HG03460 (cell line): Measurements from ENCODE around the gene GATD1.

Experiments used
- ATAC-seq: cut with Tn5 transposase; IDR thresholded peaks from one replicate; pipeline ENCODE4 v1.9.1; 2021; ENCODE audit not compliant: unreplicated experiment

Gene GATD1

DNA sequence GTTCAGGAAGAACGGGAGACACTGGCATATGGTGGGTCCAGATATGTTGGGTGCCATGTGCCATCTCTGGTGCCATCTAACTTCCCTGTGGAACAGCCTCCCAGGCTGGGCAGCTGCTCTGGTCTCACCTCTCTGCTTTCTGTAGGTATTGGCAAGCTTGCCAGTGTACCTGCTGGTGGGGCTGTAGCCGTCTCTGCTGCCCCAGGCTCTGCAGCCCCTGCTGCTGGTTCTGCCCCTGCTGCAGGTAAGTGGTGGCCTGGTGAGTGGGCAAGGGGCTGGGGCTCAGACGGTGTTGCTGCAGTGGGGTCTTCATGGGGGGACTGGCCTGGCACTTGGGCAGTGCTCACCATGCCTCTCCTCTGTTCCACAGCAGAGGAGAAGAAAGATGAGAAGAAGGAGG is 35.1 kb upstream of the GATD1 start:
- ATAC-seq, result no peak

DNA sequence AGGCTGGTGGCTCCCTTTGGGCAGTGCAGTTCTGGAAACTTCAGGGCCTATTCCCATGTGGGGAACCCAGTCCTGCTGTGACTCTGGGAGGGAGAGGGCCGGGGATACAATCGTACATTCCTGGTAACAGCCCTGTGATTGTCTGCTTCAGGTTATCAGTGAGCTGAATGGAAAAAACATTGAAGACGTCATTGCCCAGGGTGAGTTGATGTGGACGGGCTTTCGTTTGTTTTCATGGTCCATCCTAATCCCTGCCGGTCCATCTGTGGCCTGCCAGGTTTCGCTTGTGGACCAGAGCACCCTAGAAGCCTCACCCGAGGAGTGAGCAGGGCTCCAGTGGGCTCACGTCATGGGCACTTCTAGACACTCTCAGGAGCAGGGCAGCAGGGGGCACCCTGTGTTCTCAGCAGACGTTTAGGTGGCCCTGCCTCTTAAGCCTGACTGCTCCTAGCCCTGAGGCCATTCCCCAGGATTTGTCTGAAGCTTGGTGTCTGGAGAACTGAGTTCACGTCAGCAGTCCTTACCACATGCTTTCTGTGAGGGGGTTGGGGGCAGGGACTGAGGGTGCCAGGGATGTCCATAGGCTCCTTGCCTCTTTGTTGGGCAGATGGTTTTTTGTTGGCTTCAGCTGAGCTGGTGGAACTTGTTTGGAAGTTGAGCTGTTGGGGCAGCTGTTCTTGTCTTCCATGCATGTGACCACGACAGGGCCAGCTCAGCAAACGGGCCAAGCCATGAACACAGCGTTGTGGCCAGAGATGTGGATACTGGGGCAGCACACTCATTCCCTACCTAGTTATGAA is 34.4 kb upstream of the GATD1 start:
- no peak for ATAC-seq

DNA sequence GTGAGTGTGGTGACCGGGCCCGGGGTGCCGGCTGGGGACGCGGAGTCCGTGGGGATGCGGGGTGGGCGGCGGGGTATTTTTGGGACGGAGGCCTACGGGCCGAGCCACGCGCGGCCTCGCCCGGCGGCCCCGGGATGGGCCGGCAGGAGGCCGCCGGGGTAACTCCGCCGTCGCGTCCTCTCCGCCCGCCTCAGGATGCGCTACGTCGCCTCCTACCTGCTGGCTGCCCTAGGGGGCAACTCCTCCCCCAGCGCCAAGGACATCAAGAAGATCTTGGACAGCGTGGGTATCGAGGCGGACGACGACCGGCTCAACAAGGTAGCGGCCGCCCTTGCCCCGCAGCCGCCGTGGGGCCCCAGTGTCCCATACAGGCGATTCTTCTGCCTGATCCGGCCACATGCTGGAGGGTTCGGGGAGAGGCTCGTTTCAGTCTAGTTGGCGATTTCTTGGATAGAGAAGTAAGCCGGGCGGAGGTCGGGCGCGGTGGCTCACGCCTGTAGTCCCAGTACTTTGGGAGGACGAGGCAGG is 32.8 kb upstream of the GATD1 start:
- no peak for ATAC-seq

DNA sequence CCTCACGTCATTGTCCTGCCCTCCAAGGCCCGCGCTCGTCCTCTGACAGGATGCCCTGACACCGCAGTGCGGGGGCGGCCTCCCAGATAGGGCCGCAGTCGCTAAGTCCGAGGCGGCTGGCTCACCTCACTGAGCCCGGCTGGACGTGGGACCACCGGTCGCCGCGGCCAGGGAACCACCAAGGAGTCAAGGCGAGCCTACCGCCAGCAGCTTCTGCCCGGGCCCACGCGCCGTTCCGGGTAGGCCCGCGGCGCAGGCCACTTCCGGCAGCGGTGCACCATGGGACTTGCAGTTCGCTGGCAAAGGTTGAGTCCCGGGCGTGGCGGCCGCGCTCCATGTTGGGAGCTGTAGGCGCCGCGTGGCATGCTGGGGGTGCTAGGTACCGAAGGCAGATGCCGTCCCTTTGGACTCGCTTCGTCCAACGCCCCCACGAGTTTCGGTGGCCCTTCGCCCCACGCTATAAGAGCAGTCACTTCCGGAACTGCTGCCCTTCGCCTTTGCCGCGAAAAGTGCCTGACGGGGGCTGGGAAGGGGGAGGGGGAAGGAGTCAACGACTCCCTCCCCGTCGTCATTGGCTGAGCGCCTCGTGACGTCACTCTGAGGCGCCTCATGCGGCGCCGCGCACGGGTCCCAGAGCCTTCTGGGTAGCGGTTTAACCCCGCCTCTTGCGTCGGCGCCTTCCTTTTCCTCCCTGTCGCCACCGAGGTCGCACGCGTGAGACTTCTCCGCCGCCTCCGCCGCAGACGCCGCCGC is 32.2 kb upstream of the GATD1 start, which contains the start of gene RPLP2:
Gene RPLP2, plus strand, starts transcription at position 681 of the 753 bp plus-strand sequence. CDS start 268 bp downstream, outside the sequence.
- ATAC-seq, result peak; percentile 68

DNA sequence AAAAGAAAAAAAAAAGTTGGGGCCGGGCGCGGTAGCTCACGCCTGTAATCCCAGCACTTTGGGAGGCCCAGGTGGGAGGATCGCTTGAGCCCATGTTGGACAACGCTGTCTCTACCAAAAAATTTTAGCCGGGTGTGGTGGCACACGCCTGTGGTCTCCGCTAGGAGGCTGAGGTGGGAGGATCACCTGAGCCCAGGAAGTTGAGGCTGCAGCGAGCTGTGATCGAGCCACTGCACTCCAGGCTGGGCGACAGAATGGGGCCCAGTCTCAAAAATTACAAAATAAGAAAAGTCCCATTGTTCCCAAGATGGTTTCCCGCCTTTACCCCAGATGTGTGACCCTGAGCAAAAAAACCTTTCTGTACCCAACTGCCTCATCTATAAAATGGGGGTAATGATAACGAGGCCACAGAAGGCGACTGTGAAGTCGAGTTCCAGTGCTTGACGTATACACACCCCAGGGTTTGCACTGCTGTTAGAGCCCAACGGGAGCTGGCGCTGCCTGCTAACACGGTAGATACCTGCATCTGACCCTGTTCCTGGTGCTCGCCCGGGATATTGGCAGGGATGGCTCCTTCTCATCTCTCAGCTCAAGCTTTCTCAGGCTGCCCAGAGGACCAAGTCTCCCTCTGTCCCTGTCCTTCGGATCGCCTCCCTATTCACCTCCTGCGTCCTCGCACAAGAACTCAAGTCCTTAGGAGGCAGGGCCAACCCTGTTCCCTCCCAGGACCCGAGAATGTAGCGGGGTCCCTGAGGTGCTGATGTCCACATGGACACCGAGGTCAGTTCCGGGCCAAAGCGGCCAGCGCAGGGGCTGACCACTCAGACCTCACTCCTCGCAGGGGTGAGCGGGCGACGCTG is 31.4 kb upstream of the GATD1 start:
- no peak for ATAC-seq

DNA sequence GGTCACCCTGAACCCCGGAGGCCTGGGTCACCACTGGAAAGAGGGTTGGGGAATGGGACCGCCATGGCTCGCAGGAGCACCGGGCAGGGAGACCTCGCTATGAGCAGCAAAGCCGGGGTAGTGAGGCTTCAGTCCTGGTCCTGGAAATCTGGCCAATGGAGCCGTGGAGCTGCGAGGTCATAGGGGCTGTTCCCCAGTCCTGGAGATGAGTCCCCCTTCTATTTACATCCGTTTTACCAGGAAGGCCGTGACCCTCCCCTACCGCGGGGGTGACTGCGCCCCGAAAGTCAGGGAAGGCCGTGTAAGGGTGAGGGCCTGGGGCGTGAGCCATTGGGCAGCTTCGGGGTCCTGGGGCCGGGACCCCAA is 27.3 kb upstream of the GATD1 start:
- no peak for ATAC-seq

DNA sequence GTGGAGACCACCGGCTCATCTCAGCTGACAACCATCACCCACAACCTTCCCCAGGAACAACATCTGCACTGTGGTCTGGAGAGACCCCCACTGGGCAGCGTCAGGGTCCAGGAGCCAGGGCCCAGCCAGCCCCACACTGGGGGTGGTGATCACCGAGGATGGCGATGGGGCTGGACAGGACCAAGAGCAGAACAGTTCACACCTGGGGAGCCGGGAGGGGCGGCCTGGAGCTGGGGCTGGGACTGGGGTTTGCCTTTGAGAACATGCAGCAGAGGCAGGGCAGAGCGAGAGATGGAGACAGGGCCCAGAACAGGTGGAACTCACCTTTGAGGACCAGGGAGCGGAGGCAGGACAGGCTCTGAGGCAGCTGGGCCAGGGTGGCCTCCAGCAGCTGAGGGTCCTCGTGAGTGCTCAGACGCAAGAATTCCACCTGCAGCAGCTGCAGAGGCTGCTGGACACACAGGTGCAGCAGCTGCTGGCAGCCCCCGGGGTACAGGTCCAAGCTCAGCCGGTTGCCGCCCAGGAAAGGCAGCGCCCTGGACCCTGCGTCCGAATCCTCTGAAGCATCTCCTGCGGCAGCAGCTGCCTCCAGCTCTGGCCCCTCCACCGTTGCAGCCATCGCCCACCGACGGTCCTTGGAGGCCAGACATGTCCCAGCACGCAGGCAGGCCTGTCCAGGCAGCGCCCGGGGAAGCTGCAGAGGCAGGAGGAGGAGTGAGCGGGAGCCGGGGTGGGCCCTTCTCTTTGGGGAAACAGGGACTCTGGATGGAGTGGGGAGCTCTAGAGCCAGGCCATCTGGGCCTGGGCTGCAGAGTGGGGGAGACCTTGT is 26.7 kb upstream of the GATD1 start:
- no peak for ATAC-seq

DNA sequence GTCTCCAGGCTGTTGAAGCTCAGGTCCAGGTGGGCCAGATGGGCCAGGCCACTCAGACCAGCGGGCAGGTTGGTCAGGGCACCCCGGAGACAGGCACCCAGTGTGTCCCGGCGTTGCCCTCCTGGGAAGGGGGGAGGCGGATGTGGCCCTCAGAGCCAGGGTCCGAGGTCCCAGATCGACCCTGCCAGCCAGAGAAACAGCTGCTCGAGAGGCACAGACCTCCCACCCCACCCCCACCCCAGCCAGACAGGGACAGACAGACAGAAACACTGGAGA is 26.1 kb upstream of the GATD1 start:
- no peak for ATAC-seq

DNA sequence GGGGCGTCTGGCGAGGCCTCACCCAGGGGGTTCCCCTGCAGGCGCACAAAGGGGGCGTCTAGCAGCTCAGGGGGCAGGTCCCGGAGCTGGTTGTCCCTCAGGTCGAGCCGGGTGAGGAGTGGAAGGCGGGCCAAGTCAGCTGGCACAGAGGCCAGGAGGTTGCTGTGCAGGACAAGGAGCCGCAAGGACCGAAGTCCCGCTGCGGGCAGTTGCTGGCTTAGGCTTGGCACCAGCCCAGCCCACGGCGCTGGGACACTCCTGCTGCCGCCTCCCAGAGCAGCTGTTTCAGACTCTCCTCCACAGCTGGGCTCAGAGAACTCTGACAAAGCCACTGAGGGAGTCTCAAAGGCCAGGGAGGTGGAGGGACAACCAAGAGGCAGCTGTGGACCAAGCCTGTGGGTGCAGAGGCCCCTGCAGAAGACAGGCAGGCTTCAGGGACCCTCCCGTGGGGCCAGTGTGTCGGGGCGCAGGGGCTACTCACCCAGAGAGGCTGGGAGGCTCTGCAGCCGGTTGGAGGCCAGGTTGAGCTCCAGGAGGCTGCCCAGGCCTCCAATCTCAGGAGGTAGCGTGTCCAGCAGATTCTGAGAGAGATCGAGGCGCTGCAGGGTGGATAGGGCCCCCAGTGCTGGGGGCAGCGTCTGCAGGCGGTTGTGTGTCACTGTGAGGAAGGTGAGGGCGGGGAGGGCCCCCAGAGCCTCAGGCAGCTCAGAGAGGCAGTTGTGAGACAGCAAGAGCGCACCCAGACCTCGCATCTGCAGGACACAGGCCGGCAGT is 25.6 kb upstream of the GATD1 start:
- ATAC-seq, result no peak

DNA sequence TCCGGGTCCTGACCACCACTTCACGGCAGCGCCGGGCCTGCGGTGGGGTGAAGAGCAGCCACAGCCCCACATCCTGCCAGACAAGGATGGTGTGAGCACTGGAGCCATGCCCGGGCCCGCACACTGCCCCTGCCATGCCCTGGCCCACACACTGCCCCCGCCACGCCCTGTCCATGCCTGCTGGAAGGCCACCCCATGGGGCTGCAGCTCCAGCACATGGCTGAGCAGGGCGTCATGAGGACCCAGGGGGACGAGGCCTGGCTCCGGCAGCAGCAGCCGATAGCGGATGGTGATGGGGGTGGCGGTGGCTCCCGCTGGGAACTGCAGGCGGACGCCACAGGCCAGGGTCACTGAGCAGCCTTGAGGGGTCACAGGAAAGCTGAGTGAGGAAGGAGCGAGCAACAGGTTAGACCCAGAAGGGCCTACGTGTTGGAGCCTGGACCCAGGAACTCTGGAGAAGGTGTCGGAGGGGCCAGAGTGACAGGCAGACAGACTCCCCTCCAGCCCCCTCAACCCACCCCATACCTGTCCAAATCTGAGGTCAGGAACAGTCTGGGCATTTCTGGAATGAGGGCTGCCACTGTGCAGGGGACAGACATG is 24.8 kb upstream of the GATD1 start:
- no peak for ATAC-seq

DNA sequence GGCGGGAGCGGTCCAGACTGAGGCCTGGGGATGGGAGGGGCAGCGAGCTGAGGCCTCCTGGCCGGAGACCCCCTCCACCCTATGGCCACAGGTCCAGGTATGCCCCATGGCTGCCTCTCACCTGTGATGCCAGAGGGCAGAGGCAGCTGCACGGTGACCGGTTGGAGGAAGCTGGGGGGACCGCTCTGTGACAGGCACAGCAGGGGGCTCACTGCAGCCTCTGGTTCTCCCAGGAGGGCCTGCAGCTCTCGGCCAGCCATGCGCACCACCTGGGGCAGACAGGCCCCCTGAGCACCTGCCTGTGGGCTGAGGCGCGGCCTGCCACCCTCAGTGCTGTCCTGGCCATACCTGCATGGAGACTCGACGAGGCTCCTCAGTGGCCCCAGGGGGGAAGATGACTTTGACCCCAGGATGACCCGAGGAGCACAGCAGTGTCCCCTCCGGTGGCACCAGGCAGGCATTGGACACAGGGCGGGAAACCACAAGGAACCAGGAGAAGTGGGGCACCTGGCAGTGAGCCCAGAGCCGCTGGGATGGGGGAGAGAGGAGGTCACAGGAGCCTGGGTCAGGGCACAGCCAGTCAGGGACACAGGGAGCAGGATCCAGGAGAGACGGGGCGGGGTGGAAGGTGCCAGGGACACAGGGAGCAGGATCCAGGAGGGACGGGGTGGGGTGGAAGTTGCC is 24.0 kb upstream of the GATD1 start:
- ATAC-seq, result no peak

DNA sequence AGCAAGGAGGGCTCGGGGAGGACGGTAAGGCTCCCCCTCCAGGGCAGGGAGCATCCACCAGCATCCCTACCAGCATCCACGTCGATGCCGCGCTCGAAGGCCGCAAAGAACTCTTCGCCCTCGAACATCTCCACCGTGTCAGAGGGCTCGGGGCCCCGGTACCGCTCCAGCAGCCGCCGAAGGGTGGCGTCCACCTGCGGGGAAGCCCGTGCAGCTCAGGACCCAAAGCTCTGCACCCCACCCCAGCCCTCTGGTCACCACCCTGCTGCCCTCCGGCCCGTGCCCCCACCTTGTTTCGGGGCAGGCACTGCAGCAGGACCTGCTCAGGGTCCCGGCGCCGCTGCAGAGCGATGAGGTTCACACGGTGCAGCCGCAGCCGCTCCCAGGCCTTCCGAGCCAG is 23.2 kb upstream of the GATD1 start:
- ATAC-seq, result no peak

DNA sequence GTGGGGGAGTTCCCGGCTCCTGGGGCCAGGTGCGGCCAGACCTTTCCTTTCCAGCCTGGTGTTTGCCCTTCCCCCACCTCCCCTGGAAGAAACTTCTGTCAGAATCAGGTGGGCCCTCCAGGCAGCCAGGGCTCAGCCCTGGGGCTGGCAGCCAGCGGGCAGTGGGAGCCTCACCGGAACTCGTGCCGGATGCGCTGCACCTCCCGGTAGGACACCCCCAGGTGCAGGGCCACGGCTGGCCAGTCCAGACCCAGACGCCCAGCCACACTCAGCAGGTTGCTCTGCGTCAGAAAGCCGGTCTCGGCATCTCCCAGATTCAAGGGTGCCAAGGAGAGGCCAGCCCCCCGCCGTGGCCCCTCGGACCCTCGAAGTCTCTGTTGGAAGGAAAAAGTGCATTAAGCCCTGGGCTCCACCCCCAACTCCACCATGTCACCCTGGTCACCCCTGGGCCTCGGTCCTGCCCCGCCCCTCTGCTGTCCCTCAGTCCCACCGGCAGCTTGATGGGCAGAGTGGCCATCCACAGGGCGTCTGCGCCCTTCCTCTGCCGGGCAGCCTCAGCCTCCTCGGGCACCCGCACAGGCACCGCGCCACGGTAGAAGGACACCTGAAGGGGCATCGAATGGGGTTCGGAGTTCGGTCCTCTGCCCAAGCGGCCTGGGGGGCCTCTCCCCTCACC is 22.5 kb upstream of the GATD1 start:
- ATAC-seq, result no peak

DNA sequence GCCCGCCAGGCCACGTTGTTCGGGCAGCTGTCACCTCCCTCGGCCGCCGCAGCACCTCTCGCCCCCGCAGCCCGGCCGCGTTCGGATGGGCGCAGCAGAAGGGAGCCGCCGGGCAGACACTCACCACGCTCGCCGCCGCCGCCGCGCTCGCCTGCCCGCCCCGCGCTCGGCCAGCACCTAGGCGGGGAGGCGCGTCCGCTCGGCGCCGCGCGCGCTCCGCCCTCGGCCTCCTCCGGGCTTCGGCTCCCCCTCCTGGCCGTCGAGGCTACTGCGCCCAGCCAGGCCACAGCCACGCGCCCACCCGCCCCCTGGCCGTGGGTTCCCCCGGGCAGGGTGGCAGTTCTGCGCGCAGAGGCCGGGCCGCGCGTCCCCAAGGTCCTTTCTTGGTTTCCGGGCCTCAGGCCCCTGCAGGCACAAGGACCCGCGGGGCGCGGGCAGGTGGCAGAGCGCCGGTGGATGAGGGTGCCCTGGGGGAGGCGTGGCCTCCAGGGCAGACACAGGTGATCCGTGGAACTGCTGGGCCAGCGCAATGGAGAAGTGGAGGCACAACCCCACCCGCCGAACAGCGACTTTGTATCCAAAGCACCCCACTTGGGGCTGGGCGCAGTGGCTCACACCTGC is 20.9 kb upstream of the GATD1 start, which contains the start of gene SLC25A22:
Gene SLC25A22, minus strand, starts transcription at position 189 of the 621 bp plus-strand sequence. CDS start 3,275 bp downstream, outside the sequence.
- peak; percentile 50 for ATAC-seq

DNA sequence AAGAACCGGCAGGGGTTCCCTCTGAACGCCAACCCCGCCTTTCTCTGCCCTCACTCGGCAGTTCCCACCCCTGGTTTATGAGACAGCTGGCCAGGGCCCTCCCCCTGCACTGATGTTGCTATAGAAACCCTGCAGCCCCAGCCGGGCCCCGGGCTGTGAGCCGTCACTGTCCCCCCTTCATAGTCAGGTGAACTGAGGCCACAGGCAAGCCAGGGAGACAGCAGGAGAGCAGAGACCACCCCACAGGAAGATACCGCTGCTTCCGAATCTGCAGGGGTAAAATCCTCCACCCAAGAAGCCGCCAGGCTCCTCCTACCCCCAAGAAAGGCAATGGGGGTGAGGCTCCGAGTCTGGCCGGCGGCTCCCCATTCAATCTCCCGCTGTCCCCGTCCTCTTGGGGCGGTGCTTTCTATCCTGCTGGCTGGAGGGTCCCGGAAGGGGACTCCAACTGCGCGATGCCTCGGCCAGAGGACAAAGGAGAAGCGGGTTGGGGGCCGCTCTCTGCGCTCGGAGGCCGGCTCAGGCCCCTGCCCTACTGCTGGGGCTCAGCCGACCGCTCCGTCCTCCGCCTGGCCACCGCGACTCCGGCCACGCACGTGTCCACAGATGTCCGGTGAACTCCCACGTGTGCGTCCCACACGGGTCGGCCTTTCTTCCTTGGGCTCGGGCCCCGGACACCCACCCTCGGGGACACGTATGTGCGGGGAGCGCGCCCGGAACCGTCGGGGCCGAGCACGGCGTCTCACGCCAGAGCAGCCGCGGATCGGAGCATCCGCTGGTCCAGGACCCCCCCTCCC is 20.2 kb upstream of the GATD1 start:
- ATAC-seq, result peak; percentile 38

DNA sequence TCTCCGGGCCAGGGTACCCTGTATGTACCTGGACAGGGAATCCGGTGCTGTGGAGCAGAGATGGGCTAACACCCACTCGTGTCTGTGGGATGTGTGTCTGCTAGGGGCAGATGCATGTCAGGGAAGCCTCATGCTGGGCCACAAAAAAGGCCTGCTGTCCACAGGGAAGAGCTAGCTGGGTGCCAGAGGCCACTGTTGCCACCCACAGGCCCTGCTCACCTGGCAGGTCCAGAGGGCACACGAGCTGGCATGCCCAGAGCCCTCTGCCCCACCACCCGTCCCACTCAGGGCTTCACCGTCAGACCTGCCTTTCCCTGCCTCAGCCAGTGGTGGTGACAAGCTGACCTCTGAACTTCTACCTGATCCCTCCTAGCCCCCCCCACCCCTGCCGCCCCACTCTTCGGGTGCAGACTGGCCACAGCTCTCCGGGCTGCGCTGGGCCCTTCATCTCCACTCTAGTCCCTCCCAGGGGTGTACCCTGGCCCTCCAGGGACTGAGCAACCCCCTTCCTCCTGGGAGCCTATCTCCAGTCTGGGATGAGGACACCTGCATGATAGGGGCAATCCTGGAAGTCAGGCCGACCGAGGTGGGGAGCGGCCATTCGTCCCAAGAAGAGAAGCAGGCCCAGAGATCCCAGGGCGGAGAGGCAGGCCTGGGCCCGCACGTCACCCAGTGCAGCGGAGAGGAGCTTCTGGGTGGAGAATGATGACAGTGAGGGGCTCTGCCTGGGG is 19.4 kb upstream of the GATD1 start:
- ATAC-seq, result no peak
